ENCODE results near the gene NEDD9.

Gene NEDD9

GRCh38 chr6:11232193-11232769, at the start of gene NEDD9:
TSS of gene NEDD9 (minus strand) at chr6:11232668. CDS start at chr6:11232515, 153 bp downstream.
- CTCF ChIA-PET: interaction anchor here (1.1 to 5.7 kb wide), 6 partner anchors 9 to 263 kb away, joined by 3 to 55 read pairs (median 7); no protein-coding TSS in a partner anchor
- DNase-seq (ENCODE audit: low read depth, low spot score): peak; percentile 79
- POLR2A ChIA-PET: interaction anchor here (0.6 to 2.5 kb wide), 12 partner anchors 14 to 260 kb away, joined by 3 to 11 read pairs (median 3); no protein-coding TSS in a partner anchor
- H3K4me3 ChIP-seq (ENCODE audit: low read depth, low read length): peak within 1 kb of the TSS; percentile 85
- TF ChIP-seq CTCF (IDR thresholded peaks at IDR 0.05; ENCODE audit: insufficient read depth, low read length, missing control alignments): no peak

- CTCF ChIA-PET: interaction anchor here (1.2 kb wide), 2 partner anchors 8 to 13 kb away, joined by 3 read pairs; no protein-coding TSS in a partner anchor
- POLR2A ChIA-PET: no interaction called here
- H3K4me3 ChIP-seq (ENCODE audit: low read depth, low read length): no peak overlapping the region
- DNase-seq (ENCODE audit: low read depth, low spot score): no peak
- TF ChIP-seq CTCF (IDR thresholded peaks at IDR 0.05; ENCODE audit: insufficient read depth, low read length, missing control alignments): no peak
These were observed 49.8 kb upstream of the NEDD9 start for GRCh38 chr6:11282245-11282644.

- H3K4me3 ChIP-seq (ENCODE audit: low read depth, low read length): no peak overlapping the region
- POLR2A ChIA-PET: no interaction called here
- no peak for TF ChIP-seq CTCF (IDR thresholded peaks at IDR 0.05; ENCODE audit: insufficient read depth, low read length, missing control alignments)
- no peak for DNase-seq (ENCODE audit: low read depth, low spot score)
- CTCF ChIA-PET: interaction anchor here (1.1 kb wide), 1 partner anchor 36 kb away, joined by 3 read pairs; no protein-coding TSS in a partner anchor
These were observed 47.9 kb upstream of the NEDD9 start for GRCh38 chr6:11280394-11280793.

- POLR2A ChIA-PET: no interaction called here
These were observed 46.8 kb upstream of the NEDD9 start for GRCh38 chr6:11279284-11279689.

GRCh38 chr6:11278207-11278559, 45.7 kb upstream of the NEDD9 start:
- ChIA-PET CTCF (interaction anchor here (1.0 to 3.3 kb wide), 4 partner anchors 15 to 218 kb away, joined by 3 to 15 read pairs (median 6); no protein-coding TSS in a partner anchor), POLR2A (interaction anchor here (0.6 to 1.4 kb wide), 3 partner anchors 14 to 46 kb away, joined by 3 to 4 read pairs (median 3); partner anchors contain the start of gene NEDD9)
- no peak for TF ChIP-seq CTCF (IDR thresholded peaks at IDR 0.05; ENCODE audit: insufficient read depth, low read length, missing control alignments)
- H3K4me3 ChIP-seq (ENCODE audit: low read depth, low read length): no peak overlapping the region
- no peak for DNase-seq (ENCODE audit: low read depth, low spot score)

More at GRCh38 chr6:11279284-11279689, 46.8 kb upstream of the NEDD9 start:
- no peak for DNase-seq (ENCODE audit: low read depth, low spot score)
- CTCF ChIA-PET: no interaction called here
- TF ChIP-seq CTCF (IDR thresholded peaks at IDR 0.05; ENCODE audit: insufficient read depth, low read length, missing control alignments): no peak
- no peak overlapping the region for H3K4me3 ChIP-seq (ENCODE audit: low read depth, low read length)

Data from AG04449 (cell line).